ENCODE results near the gene FTO.

The FTO gene

DNA sequence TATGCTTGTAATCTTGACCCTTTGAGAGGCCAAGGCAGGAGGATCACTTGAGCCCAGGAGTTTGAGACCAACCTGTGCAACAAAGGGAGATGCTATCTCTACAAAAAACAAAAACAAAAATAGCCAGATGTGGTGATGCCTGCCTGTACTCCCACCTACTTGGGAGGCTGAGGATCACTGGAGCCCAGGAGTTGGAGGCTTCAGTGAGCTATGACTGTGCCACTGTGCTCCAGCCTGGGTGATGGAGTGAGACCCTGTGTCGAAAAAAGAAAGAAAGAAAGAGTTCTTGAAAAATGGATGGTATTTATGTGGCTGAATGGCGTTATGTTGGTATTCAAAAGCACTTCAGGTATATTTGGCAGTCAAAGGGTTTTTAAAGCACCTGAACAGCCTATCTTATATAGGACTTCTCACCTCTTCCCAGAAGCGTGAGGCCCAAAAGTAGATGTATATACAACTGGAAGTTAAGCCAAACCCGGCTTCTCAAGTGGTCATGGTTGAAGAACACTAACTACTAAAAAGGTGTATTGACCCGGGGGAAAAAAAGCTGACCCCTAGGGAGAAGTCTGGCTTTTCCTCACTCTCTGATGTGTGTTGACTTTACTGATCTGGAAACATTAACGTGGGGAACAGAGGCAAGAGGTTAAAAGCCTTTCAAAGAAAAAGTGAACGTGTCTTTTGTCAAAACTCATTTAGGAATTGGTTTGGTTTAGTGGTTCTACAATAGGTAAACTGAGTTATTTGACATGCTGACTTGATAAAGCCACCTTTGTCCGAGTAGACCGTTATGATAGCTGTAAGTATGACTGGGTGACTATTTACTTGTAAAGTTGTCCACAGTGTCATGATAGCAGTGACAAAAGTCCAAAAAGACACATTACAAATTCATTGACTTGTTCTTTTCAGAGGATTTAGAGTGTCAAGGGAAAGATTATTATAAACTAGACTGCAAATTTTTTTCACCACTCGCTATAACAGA lies 399.2 kb downstream of the FTO start:
- no peak for DNase-seq

DNA sequence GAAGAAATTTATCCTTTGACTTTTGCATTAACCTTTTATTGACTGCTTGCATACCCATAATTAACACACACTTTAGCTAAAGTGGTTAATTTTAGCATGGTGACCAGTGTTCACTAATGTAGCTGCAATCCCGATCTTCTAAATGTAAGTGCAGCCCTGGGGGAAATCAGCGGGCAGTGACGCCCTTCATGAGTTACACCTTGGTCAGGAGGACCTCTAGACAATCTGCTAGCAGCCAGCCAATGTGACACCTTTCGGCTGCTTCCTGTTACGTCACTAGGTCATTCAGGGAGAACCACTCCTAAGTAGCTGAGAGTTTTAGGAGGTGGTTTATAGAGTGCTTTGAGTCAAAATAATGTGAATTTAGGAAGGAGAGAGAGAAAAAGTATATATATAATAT lies 402.1 kb downstream of the FTO start:
- no peak for DNase-seq

DNA sequence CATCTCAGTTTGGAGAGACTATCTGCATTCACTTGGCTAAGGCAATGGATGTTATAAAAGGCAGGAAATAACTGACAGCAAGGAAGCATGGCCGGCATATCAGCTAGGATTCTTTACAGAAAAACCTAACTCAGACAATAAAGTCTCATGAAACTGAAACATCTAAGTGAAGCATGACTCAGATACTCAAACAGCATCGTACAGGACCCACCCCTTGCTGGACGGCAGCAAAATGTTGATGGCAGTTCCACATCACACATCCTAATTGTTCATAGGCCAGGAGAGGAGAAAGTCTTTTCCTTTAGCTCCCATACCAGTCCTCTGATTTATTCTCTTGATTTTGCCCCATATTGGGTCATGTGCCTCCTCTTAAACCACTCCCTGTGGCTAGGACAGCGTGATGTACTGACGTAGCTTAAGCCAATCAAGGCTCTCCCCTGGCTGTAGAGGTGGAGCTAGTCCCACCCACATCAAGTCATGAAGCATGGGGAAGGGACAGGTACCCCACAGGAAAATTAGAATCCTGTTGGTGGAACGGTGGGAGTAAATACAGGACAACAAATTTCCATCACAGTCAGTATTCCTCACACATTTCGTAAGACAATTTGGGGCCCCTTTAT lies 403.7 kb downstream of the FTO start:
- no peak for DNase-seq

DNA sequence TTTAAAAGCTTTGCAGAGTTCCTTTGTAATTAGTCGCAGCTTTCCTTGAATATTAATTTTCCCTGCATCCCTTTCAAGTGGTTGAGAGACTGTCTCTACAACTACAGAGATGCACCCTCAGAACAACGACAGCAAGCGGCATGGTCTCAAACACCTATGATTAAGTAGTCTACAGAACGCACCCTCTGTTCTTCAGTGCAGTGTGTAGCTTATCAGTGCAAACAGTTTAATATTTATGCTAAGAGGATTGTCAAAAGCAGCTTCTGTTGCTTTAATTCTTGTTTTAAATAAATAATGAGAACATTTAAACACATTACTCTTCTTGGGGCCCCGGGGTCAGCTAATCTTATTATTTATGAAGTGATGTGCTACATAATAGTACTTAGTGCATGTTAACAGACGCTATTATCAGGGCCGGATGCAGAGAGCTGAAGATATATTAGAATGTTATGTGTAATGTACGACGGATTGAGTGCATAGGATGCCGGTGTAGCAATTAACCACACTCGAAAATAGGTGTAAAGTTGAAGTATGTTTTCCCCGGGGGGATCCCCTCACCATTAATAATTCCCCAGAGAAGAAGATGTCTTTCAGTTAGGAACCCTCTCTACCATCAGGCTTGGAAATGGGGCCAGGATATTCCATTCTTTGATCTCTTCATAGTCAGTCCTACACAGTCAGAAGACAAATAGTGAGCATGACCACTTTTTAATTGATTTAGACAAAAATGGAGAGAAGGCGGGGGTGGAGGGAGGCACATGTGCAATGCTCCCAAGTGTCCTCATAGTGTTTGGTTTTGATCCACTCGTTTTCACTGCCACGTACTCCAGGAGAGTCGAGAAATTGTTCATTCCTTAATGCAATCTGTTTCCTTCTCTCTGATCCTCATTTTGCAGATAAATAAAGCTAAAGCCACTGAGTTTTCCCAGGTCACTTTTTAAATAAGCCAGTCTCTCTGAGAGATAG lies 406.3 kb downstream of the FTO start:
- DNase-seq: no peak

DNA sequence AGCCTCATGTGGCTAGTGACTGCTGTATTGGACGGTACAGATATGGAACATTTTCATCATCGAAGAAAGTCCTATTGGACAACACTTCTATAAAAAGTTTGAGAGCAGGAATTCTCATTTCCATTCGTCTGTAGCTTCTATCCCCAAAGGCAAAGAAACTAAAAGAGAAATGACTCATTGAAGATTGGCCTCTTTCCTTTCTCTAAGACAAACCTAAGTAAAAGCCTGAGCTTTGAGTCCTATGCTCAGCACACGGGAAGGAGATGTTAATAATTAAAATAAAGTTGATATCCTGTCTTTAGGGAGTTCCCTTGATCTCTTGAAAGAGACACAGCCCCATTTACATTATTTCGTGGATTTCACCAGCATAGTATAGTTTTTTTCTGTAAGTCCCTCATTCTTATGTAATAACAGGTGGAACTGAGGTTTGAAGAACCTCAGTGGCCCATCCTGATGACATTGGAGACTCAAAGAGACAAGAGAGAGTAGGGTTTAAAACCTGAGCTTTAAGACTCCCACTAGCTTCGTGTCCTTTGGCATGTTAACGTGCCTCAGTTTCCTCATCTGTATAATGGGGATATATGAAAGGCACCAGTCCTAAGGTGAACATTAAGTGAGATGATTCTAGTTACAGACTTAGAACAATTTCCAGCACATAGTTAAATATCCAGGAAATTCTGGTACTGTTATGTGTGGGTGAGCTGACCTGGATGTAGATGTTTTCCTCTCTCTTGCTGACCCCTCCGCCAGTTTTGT lies 408.7 kb downstream of the FTO start:
- DNase-seq: no peak

DNA sequence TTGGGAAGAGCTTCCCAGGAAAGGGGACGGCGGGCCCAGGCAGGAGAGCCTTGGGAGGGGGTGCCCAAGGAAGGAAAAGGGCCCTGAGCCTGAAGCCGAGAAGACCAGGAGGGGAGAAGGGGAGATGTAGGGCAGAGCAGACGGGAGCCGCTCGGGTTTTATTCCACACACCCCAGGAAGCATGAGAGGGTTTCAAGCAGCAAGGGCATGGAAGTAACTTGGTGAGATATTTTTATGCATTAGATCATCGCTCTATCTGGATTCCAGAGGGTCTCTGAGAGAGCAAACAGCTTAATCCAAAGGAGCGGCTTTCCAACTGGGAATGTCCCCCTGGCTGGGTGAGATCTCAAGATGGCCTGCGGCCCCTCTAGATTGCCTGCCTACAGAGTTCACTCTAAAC lies 411.6 kb downstream of the FTO start:
- no peak for DNase-seq

DNA sequence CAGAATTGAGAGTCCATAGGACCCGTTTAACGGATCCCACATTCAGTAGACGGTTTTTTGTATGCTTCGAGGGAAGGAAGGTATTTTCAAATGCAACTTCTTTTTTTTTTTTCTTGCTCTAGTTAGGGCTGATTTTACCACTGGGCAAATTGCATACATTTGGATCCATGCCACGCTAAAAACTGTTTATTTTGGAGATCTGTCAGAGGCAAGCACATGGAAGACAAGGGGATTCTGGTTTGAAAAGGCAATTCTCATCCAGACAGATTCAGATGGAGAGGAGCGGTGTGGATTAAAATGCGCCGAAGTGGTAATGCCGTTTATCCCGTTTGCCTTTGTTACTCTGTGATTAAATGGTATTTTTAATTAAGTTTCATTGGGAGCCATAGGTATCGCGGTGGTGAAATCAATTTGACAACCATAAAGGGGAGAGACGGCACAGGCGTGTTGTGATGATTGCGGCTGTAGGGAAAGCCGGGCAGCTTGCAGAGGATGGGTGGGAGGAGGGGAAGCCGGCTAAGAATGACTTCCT lies 412.2 kb downstream of the FTO start:
- no peak for DNase-seq

DNA sequence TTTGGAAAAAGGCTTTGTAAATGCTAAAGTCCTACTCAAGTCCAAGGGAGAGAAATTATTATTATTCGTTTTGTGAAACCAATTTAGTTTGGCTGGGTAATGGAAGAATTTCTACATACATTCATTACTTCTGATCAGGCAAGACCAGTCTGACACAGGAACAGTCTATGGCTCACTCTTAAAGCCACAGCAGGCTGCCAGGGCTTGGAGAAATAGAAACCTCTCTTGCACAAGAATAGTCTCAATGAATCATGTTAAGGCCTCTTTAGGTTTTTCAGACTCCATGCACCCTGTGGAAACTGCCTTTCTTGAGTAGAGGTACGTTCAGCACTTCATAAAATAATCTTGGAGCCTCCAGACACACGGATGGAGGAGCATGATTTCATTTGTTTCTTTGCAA lies 414.9 kb downstream of the FTO start:
- DNase-seq: no peak

DNA sequence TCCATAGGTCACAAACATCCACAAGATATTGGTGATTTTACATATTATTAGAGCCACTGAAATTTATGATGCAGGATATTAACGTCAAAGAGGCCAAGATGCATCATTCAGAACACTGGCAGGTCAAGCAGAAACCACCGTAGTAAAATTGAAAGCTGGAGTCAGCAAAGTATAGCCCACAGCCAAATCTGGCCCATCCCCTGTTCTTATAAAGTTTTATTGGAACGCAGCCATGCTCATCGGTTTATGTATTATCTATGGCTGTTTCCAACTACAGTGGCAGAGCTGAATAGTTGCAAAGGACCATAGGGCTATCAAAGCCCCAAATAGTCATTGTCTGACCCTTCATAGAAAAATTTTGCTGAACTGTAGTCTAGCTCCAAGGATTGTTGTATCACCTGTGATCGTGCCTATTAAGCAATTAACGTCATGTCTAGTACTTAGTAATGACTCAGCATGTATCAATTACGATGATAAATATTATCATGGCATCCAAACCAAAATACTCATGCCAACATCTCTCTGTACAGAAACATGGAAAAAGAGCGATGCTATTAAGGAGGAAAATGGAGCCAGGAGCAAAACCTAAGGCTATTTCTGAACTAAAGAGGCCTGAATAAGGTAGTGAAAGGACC lies 417.0 kb downstream of the FTO start:
- DNase-seq: no peak

DNA sequence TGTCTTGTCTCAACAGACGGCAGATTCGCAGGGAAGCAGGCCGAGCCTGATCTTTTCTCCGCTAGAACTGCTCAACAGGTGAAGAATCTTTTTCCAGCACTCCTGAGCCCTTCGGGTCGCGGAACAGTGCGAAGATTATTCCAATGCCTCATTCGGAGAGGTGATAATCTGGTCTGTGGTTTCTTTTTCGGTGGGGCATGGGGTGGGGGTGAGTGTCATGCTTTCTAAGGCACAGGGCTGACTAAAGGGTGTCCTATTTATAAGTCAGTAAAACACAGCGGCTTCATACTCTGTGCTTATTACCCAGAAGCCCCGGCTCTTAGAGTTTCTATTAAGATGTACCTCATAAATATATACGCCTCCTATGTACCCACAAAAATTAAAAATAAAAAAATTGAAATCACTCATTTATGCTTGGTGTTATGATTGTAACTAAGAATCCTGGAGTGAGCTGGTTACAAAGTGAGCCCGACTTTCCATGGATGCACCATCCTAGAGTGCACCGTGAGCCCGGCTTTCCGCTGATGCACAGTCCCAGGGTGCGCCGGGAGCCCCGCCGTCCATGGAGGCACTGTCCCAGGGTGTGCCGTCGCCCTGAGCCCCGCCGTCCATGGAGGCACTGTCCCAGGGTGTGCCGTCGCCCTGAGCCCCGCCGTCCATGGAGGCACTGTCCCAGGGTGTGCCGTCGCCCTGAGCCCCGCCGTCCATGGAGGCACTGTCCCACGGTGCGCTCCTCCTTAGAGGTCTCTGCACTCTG lies 417.8 kb downstream of the FTO start:
- no peak for DNase-seq

DNA sequence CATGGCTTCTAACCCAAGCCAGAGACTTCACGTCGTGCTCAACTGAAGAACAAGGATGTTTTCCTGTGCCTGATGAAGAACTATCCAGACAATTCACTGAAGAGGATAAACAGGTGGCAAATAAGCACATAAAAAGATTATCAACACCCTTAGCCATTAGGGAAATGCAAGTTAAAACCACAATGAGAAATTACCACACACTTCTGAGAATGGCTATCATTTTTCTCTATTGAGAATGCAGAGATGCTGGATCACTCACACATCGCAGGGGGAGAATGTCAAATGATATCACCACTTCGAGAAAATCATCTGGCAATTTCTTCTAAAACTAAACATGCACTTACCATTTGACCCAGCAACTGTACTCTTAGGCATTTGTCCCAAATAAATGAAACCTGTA lies 419.8 kb downstream of the FTO start:
- no peak for DNase-seq

DNA sequence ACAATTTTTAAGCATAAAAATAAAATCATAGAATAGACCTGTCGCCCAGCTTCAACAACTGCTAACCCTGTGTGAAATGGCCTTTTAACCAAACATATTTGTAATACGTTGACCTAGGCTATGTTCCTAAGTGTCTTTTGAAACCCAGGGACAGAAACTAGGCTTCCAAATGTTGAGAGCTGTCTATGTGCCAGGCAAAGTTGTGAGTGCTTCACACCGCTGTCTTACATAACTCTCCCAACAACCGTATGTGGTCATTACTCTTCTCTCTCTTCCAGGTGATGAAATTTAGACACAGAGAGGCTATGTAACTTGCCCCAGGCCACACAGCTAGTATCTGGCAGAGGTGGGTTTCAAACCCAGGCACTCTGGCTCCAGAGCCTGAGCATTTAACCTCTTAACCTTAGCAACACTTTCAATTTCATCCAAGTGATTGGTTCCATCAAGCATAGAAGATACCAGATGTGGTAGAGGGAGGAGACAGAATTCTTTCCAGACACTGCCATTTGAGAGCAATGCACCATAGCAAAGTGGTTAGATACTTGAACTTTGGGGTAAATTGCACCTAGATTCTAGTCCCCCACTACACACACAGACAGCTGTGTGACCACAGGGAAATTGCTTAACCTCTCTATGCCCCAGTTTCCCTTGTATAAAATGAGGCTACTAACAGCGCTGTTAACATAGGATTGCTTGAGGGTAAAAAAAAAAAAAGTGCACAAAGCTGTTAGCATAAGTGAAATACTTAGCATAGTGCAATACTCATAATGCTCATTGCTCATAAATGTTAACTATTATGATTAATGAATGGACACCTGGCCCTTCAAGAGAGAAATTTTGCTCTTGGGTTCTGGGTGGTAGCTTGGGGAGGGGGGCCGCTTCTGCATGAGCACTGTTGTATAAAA lies 422.0 kb downstream of the FTO start:
- no peak for DNase-seq

DNA sequence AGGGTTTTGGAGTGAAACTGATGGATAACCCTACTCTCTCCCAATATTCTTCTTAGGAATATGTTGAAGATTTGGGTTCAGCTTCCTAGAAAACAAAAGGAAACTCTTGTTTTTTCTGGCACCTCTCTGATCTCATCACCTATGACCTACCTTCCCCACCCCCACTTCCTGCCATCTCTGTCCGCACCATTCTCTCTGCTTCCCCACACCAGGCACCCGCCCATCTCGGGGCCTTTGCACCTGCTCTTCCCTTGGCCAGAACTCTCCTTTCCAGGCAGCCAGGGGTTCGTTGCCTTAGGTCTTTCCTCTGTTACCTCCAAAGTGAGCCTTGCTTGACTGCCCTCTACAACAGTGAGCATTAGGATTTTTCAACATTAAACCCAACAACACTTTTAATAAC lies 423.0 kb downstream of the FTO start:
- DNase-seq: no peak

DNA sequence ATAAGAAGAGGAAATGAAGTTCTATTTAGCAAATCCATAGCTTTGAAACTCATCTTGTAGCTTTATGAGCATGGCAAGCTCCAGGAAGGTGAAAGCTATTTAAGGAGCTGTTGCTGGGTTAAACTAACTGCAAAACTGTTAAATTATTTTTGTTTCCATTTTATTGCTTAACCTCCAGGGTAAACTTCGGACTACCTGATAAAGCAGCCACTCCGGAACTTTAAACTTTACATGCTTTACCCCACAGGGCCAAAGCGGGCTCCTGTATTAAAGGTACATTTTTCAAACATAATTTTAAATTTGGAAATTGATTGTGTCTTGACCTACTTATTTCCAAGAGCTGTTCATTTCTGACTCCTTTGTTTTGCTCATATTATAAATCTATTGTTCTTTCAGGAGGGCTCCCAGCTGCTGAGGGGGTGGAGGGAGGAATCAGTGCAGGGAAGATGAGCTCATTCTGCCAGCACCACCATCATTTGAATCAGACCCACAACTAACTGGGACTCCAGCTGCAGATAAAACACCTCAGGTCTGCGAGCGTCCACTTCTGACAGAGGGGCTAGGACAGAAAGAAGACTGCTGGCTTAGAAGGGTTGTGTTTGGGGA lies 424.8 kb downstream of the FTO start:
- DNase-seq: no peak

DNA sequence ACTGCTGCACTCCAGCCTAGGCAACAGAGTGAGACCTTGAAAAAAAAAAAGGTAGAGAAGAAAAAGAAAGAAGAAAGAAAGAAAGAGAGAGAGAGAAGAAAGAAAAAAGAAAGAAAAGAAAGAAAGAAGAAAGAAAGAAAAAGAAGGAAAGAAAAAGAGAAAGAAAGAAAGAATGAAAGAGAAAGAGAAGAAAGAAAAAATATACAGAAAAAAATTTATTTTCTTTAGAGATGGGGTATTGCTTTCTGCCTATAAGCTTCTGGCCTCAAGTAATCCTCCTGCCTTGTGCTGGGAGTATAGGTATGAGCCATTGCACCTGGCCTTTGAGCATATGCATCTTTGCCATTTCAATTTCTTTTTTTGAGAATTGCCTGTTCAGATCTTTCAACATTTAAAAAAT lies 425.9 kb downstream of the FTO start:
- DNase-seq: no peak

DNA sequence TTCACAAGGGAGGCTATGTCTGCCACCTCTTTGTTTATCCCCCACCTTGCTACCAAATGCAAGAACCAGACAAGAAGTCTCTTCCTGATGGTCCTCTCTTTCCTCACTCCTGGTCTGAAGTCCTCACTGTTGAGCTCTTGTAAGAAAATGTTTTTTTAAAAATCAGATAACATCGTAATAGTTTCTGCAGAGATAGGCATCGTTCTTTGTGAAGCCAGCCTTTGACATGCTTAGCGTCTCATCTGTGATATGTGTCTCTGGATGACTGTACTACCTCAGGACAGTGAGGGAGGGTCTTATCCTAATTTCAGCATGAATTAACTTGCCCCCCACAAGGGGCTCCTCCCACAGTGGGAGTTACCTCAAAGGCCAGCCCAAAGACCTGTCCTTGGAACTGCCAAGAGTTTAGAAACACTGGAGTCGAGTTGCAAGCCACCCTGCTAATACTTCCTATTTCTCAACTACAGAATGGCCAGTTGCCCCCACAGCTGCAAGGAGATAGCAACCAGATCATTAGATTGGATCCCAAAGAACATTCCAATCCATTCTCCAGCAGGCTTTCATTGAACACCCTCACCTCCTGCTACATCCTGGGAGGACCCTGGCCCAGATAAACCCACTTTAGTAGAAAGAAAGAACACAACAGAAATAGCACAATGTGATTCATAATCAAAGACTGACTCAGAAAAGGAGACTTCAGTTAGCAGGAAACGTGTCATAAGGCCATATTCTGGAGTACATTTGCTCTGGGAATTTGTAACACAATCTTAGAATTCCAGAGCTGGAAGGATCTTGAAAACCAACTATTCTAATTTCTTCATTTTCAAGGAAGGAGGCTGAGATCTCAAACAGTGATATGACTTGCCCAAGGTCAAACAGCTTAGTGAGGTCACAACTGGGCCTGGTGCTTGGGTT lies 431.7 kb downstream of the FTO start:
- DNase-seq: no peak

DNA sequence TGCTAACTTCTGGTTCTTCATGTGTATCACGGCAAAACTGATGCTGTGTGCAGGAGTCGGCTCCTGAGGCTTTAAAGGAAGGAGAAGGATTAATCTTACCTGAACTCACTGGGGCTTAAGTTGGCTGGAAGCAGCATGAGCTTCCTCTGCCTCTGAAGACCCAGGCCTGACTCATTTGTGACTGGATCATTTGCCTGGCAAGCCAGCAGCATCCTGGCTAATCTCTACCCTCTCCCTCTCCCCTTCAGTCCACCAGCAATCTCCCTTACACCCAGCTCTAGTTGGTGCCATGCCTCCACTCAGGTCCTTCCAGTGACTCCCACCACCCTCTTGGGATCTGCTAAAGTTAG lies 432.3 kb downstream of the FTO start:
- DNase-seq: no peak

DNA sequence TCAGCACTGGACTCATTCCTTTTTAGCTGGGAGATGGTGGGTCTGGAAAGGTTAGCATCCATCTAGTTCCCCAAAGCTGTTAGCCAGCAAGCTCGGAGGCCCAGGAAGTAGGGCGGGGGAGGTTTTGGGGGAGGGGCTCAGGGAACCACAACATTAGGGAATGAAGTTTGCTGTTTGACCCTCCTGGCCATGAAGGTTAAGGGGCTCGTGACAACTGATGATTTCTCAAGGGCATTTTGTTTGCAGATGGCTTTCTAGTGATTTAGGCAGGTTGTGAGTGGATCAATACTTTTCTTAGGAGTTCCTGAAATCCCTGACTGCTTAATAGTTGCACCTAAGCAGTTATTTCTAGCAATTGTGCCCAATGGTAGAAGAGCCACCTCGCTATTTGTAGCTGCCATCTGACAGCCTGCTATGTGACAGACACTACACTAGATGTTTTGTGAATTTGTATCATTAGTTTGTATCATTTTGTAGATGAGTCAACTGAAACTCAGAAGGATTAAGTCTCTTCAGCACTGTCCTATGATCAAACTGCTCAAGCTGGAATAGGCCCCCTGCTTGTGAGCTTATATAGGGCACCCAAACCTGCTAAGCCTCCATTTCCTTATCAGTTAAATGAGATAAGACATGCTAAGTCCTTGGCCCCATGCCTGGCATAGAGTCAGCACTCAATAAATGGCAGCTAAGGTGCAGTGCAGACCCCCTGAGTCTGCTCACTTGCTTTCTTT lies 436.3 kb downstream of the FTO start:
- no peak for DNase-seq
